H1 (cell line): ENCODE data around the gene FUNDC2. TPM values are rescaled to one million over a fixed set of nuclear protein-coding genes. Genes with fewer than 3 reads are reported as not detected.

Experiments
- CTCF ChIA-PET: fragments of 300-600 bp; sonication (Branson Sonifier 250); formaldehyde crosslinking; loops from one replicate; lab custom pipeline; 2021; ENCODE audit not compliant: partially characterized antibody; lab: Charles Lee
- POLR2A ChIA-PET: fragments of 300-600 bp; sonication (Branson Sonifier 250); formaldehyde crosslinking; loops from one replicate; lab custom pipeline; 2021; ENCODE audit warnings: inconsistent platforms; ENCODE audit not compliant: partially characterized antibody; lab: Charles Lee
- DNase-seq, 2 experiments: peaks; one replicate each; pipeline versions ENCODE4 v3.0.0 to v3.0.0-alpha.2; 2010 to 2022; ENCODE audit warnings: low spot score in 2 of 2, low read depth in 1 of 2, mixed read lengths in 1 of 2
- FAIRE-seq: peaks from 2 replicates; lab custom pipeline; 2011; peaks lifted over from hg19 to GRCh38; lab: Jason Lieb, UNC
- H2AFZ ChIP-seq: 2 replicates; pipeline ENCODE4 v1.8.1; 2012; ENCODE audit warnings: low read length, inconsistent platforms
- H2AK5ac ChIP-seq: 2 replicates; pipeline ENCODE4 v1.6.1; 2013; ENCODE audit warnings: low read depth, low read length
- H2BK120ac ChIP-seq: replicated peaks from 2 replicates; pipeline ENCODE3; 2013; ENCODE audit warnings: low read depth, low read length, inconsistent platforms
- H2BK12ac ChIP-seq: 2 replicates; pipeline ENCODE4 v1.6.1; 2013; ENCODE audit warnings: low read depth, low read length
- H2BK15ac ChIP-seq: 2 replicates; pipeline ENCODE4 v1.6.1; 2013; ENCODE audit warnings: low read length
- H2BK20ac ChIP-seq: 2 replicates; pipeline ENCODE4 v1.6.1; 2013; ENCODE audit warnings: low read length
- H2BK5ac ChIP-seq: 2 replicates; pipeline ENCODE4 v1.6.1; 2013; ENCODE audit warnings: low read depth, low read length
- H3K14ac ChIP-seq: 2 replicates; pipeline ENCODE4 v1.6.1; 2013; ENCODE audit warnings: inconsistent platforms; ENCODE audit not compliant: insufficient read length
- H3K18ac ChIP-seq: 2 replicates; pipeline ENCODE4 v1.6.1; 2013; ENCODE audit warnings: low read length; ENCODE audit errors: extremely low read depth
- H3K23ac ChIP-seq: 2 replicates; pipeline ENCODE4 v1.6.1; 2013; ENCODE audit warnings: inconsistent platforms; ENCODE audit not compliant: insufficient read length
- H3K23me2 ChIP-seq: 2 replicates; pipeline ENCODE4 v1.6.1; 2013; ENCODE audit warnings: low read depth, low read length
- H3K27ac ChIP-seq: 2 replicates; pipeline ENCODE4 v1.6.1; 2011; ENCODE audit warnings: low read depth, low read length, inconsistent platforms
- H3K27me3 ChIP-seq, 4 experiments: replicated peaks in 1 of 4; 1 replicate in 1 of 4; 2 replicates in 3 of 4; pipeline versions ENCODE4 v1.6.1 to v1.8.1; 2011 to 2013; ENCODE audit warnings: low read length in 3 of 4, mild to moderate bottlenecking in 3 of 4, inconsistent platforms in 2 of 4, mixed read lengths in 2 of 4, moderate library complexity in 1 of 4; ENCODE audit not compliant: control insufficient read depth in 3 of 4, insufficient read depth in 3 of 4; ENCODE audit errors: extremely low read depth in 1 of 4
- H3K36me3 ChIP-seq, 4 experiments: 2 replicates each; pipeline versions ENCODE4 v1.6.1 to v1.8.1; 2011 to 2013; ENCODE audit warnings: mild to moderate bottlenecking in 4 of 4, low read length in 3 of 4, moderate library complexity in 2 of 4, control low read depth in 1 of 4, inconsistent platforms in 1 of 4; ENCODE audit not compliant: insufficient read depth in 4 of 4, control insufficient read depth in 2 of 4
- H3K4ac ChIP-seq: replicated peaks from 2 replicates; pipeline ENCODE3; 2013; ENCODE audit warnings: low read length, low read depth, mixed read lengths, inconsistent platforms; ENCODE audit not compliant: insufficient read length
- H3K4me1 ChIP-seq, 4 experiments: replicated peaks in 1 of 4; 1 replicate in 1 of 4; 2 replicates in 3 of 4; pipeline versions ENCODE4 v1.6.1 to v1.8.1; 2011 to 2013; ENCODE audit warnings: low read length in 3 of 4, inconsistent platforms in 2 of 4, mixed read lengths in 1 of 4; ENCODE audit not compliant: insufficient read depth in 4 of 4, control insufficient read depth in 3 of 4
- H3K4me2 ChIP-seq, 2 experiments: 2 replicates each; pipeline versions ENCODE4 v1.6.1 to v1.8.1; 2011 to 2013; ENCODE audit warnings: low read depth in 2 of 2, low read length in 2 of 2, control low read depth in 1 of 2, inconsistent platforms in 1 of 2, mild to moderate bottlenecking in 1 of 2; ENCODE audit not compliant: insufficient read depth in 1 of 2
- H3K4me3 ChIP-seq, 4 experiments: fragments of 200-600, 300-600 bp in 1 of 4; sonication (generic), shearing (Covaris generic), sonication (Bioruptor Twin) in 1 of 4; 2 replicates each; pipeline versions ENCODE4 v1.5.1 to v1.8.1; 2011 to 2016; ENCODE audit warnings: low read length in 4 of 4, low read depth in 3 of 4, control low read depth in 2 of 4, inconsistent platforms in 2 of 4, mild to moderate bottlenecking in 2 of 4, mixed read lengths in 1 of 4, moderate library complexity in 1 of 4; ENCODE audit not compliant: insufficient read depth in 2 of 4; ENCODE audit errors: extremely low read depth in 1 of 4
- H3K56ac ChIP-seq: replicated peaks from 2 replicates; pipeline ENCODE3; 2013; ENCODE audit warnings: low read depth, mild to moderate bottlenecking, mixed read lengths, low read length, inconsistent platforms; ENCODE audit not compliant: insufficient read length
- H3K79me1 ChIP-seq: 2 replicates; pipeline ENCODE4 v1.6.1; 2013; ENCODE audit warnings: low read depth, low read length, control low read depth
- H3K79me2 ChIP-seq, 2 experiments: 2 replicates each; pipeline versions ENCODE4 v1.6.1 to v1.8.1; 2012 to 2013; ENCODE audit warnings: low read length in 2 of 2, mild to moderate bottlenecking in 2 of 2, inconsistent platforms in 1 of 2; ENCODE audit not compliant: insufficient read depth in 2 of 2, control insufficient read depth in 1 of 2
- H3K9ac ChIP-seq, 4 experiments: replicated peaks in 1 of 4; 1 replicate in 1 of 4; 2 replicates in 3 of 4; pipeline versions ENCODE4 v1.6.1 to v1.8.1; 2011 to 2013; ENCODE audit warnings: low read depth in 3 of 4, low read length in 3 of 4, control low read depth in 2 of 4, mild to moderate bottlenecking in 2 of 4, moderate library complexity in 2 of 4, inconsistent platforms in 1 of 4; ENCODE audit errors: extremely low read depth in 1 of 4
- H3K9me3 ChIP-seq, 2 experiments: 2 replicates each; pipeline versions ENCODE4 v1.6.1 to v1.8.1; 2012 to 2013; ENCODE audit warnings: mild to moderate bottlenecking in 2 of 2, moderate library complexity in 2 of 2, control low read depth in 1 of 2, inconsistent platforms in 1 of 2, low read depth in 1 of 2, low read length in 1 of 2, mixed read lengths in 1 of 2; ENCODE audit not compliant: insufficient read depth in 2 of 2
- H4K20me1 ChIP-seq, 2 experiments: replicated peaks in 1 of 2; 2 replicates each; pipeline versions ENCODE3 to v1.8.1; 2011 to 2013; ENCODE audit warnings: inconsistent platforms in 2 of 2, low read length in 2 of 2, mild to moderate bottlenecking in 1 of 2; ENCODE audit not compliant: insufficient read depth in 2 of 2, control insufficient read depth in 1 of 2
- H4K5ac ChIP-seq: 2 replicates; pipeline ENCODE4 v1.6.1; 2013; ENCODE audit warnings: low read length, low read depth, mixed read lengths, inconsistent platforms; ENCODE audit not compliant: insufficient read length
- H4K8ac ChIP-seq: 2 replicates; pipeline ENCODE4 v1.8.0; 2013; ENCODE audit warnings: mild to moderate bottlenecking, moderate library complexity, low read length, inconsistent platforms; ENCODE audit not compliant: insufficient read depth; ENCODE audit errors: extremely low read depth
- H4K91ac ChIP-seq: replicated peaks from 2 replicates; pipeline ENCODE3; 2013; ENCODE audit warnings: low read length, mixed read lengths, inconsistent platforms; ENCODE audit not compliant: insufficient read length
- ATF3 ChIP-seq: IDR thresholded peaks from 2 replicates; pipeline ENCODE4 v1.6.1; 2011; ENCODE audit warnings: low read depth, mild to moderate bottlenecking, low read length; ENCODE audit not compliant: insufficient read depth
- BCL11A ChIP-seq, 2 experiments: IDR thresholded peaks; one replicate each; pipeline ENCODE4 v1.6.1; 2011; ENCODE audit warnings: low read depth in 2 of 2, low read length in 2 of 2, mild to moderate bottlenecking in 2 of 2
- FOSL1 ChIP-seq: IDR thresholded peaks from 2 replicates; pipeline ENCODE4 v1.6.1; 2011; ENCODE audit warnings: mild to moderate bottlenecking, low read depth, low read length, moderate library complexity; ENCODE audit not compliant: insufficient read depth
- GTF2F1 ChIP-seq: IDR thresholded peaks from 2 replicates; pipeline ENCODE4 v1.6.1; 2012; ENCODE audit warnings: low read depth, low read length, improper control_type of control experiment, borderline replicate concordance
- KDM4A ChIP-seq: IDR thresholded peaks from one replicate; pipeline ENCODE4 v1.7.1; 2012; ENCODE audit warnings: low read depth, mild to moderate bottlenecking, moderate library complexity, low read length, inconsistent platforms; ENCODE audit not compliant: severe bottlenecking
- MAFK ChIP-seq: IDR thresholded peaks from 2 replicates; pipeline ENCODE4 v1.6.1; 2012; ENCODE audit warnings: low read depth, mild to moderate bottlenecking, improper control_type of control experiment, low read length
- MAX ChIP-seq: IDR thresholded peaks from 2 replicates; pipeline ENCODE4 v1.6.1; 2012; ENCODE audit warnings: inconsistent platforms
- POLR2A ChIP-seq, 2 experiments: IDR thresholded peaks; 1 replicate in 1 of 2; 2 replicates in 1 of 2; pipeline ENCODE4 v1.6.1; 2011; ENCODE audit warnings: low read depth in 2 of 2, low read length in 2 of 2, mild to moderate bottlenecking in 2 of 2; ENCODE audit errors: control extremely low read depth in 1 of 2
- POU5F1 ChIP-seq: IDR thresholded peaks from 2 replicates; pipeline ENCODE4 v1.6.1; 2011; ENCODE audit warnings: low read depth, mild to moderate bottlenecking, low read length, moderate library complexity
- SIN3A ChIP-seq, 2 experiments: IDR thresholded peaks in 1 of 2; conservative IDR thresholded peaks in 1 of 2; 2 replicates each; pipeline ENCODE4 v1.6.1; 2011 to 2012; ENCODE audit warnings: low read length in 2 of 2, improper control_type of control experiment in 1 of 2, low read depth in 1 of 2, mild to moderate bottlenecking in 1 of 2
- SIX5 ChIP-seq: IDR thresholded peaks from 2 replicates; pipeline ENCODE4 v1.6.1; 2011; ENCODE audit warnings: mild to moderate bottlenecking, low read depth, low read length
- SP1 ChIP-seq: IDR thresholded peaks from 2 replicates; pipeline ENCODE4 v1.6.1; 2011; ENCODE audit warnings: low read depth, low read length
- SRF ChIP-seq: IDR thresholded peaks from 2 replicates; pipeline ENCODE4 v1.6.1; 2011; ENCODE audit warnings: mild to moderate bottlenecking, low read depth, low read length, moderate library complexity
- SUZ12 ChIP-seq: fragments of 200-600 bp; sonication (generic); IDR thresholded peaks from 2 replicates; pipeline ENCODE4 v1.6.1; 2012; ENCODE audit warnings: mild to moderate bottlenecking, inconsistent platforms, low read length, moderate library complexity, mixed read lengths
- TAF7 ChIP-seq: optimal IDR thresholded peaks from 2 replicates; pipeline ENCODE3; 2011; ENCODE audit warnings: low read depth, mild to moderate bottlenecking, inconsistent platforms, low read length, moderate library complexity, borderline replicate concordance
- WGBS, 2 experiments: shearing (Covaris generic) in 1 of 2; methylation state at CpG; one replicate each; pipeline versions ENCODE4 v1.1.6 to v1.1.7; 2013 to 2015; ENCODE audit warnings: low lambda C conversion rate in 2 of 2, mixed read lengths in 2 of 2, inconsistent platforms in 1 of 2, low coverage in 1 of 2, missing lambda C conversion rate in 1 of 2; ENCODE audit not compliant: insufficient replicate concordance in 2 of 2, insufficient coverage in 1 of 2, insufficient read length in 1 of 2; ENCODE audit errors: extremely low coverage in 1 of 2, missing lambda C conversion rate in 1 of 2; 5-methylcytosine and 5-hydroxymethylcytosine counted together
- polyA plus RNA-seq, 7 experiments: library from polyadenylated mRNA; depleted of rRNA in 3 of 7; stranded (reverse) in 5 of 7; unstranded in 2 of 7; fragments of >200 nt in 5 of 7; fragments of 200-250 nt in 2 of 7; gene quantifications; 1 replicate in 5 of 7; 2 replicates in 1 of 7; 4 replicates in 1 of 7; pipeline versions ENCODE4 v1.2.1 to v1.2.3, GENCODE V29; 2011 to 2013; ENCODE audit warnings: missing spikeins in 2 of 7, mixed read lengths in 2 of 7
- total RNA-seq: library from RNA; stranded (reverse); fragmentation: NEBNext Ultra II Directional; extraction: Animal tissue kit (Norgen Biotek cat#: 25700); gene quantifications from 2 replicates; pipeline ENCODE4 v1.2.1, GENCODE V29; 2021

FUNDC2 gene
- total and polyA plus RNA-seq, 2 of the 8 experiments (the other 6 are each of a cell fraction or from before 2014, with no cell fraction given): 67.7 to 93.7 TPM

DNA sequence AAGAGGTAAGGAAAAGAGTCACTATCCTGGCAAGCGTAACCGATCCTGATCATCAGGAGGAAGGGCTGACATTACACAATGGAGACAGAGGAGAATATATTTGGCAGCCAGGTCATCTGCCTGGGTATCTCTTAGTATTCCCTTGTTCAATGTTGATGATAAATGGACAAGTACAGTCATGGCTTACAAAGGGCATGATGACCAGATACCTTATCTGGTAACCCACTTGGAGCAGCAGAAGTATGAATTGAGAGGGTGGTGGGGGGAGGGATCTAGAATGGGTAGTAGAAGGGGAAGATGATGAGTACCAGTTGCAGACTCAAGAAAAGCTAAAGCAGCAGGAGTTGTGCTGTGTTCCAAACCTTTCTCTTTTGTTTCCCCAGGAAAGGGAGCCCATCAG, 21.5 kb upstream of the FUNDC2 start:
- 100% methylated on average over 2 of the region's 2 CpGs; no CpG with 5 or more reads in 1 of the 2 experiments for WGBS, 2 experiments

More for the DNA sequence above, 21.5 kb upstream of the FUNDC2 start:
- H2AFZ ChIP-seq: no peak overlapping the region
- no peaks in the 10 kb centered on the region; a peak in 1 of 7 replicates for H3K4me1 ChIP-seq
- no peak overlapping the region for H2AK5ac ChIP-seq
- H3K4me3 ChIP-seq: no peak overlapping the region
- no peak overlapping the region for H3K27ac ChIP-seq
- H3K27me3 ChIP-seq: no peaks in the 10 kb centered on the region
- no peak overlapping the region for H4K8ac ChIP-seq
- H3K56ac ChIP-seq: no peak overlapping the region
- H4K20me1 ChIP-seq: no peaks in the 10 kb centered on the region
- H4K91ac ChIP-seq: no peak overlapping the region
- H2BK120ac ChIP-seq: no peak overlapping the region
- CTCF ChIA-PET: no interaction called here
- H2BK12ac ChIP-seq: no peak overlapping the region
- no peaks in the 10 kb centered on the region for H3K23me2 ChIP-seq
- TF ChIP-seq SUZ12: no peak
- no peak for TF ChIP-seq SP1
- TF ChIP-seq MAFK: no peak
- TF ChIP-seq GTF2F1: no peak
- no peak for TF ChIP-seq KDM4A
- no peak for TF ChIP-seq SIN3A (conservative IDR thresholded peaks at IDR 0.05 in 1 of 2, IDR thresholded peaks at IDR 0.05 in 1 of 2; ENCODE audit: low read depth in 1 of 2, low read length in 2 of 2)
- TF ChIP-seq SRF: no peak
- TF ChIP-seq ATF3: no peak
- no peak for TF ChIP-seq POLR2A (IDR thresholded peaks at IDR 0.05; ENCODE audit: control extremely low read depth in 1 of 2, low read depth in 2 of 2, low read length in 2 of 2)
- no peak for TF ChIP-seq FOSL1
- no peak for TF ChIP-seq SIX5
- no peak for TF ChIP-seq TAF7
- TF ChIP-seq BCL11A (IDR thresholded peaks at IDR 0.05; ENCODE audit: low read depth in 2 of 2, low read length in 2 of 2): no peak
- no peak for TF ChIP-seq POU5F1
- TF ChIP-seq MAX: no peak
- no peaks in the 10 kb centered on the region for H3K79me1 ChIP-seq
- H3K18ac ChIP-seq: no peak overlapping the region
- no peaks in the 10 kb centered on the region for H3K79me2 ChIP-seq
- no peak overlapping the region for H3K9ac ChIP-seq
- no peak overlapping the region for H3K4me2 ChIP-seq
- no peak overlapping the region for H2BK15ac ChIP-seq
- H3K23ac ChIP-seq: no peak overlapping the region
- H3K4ac ChIP-seq: no peak overlapping the region
- POLR2A ChIA-PET: no interaction called here
- H4K5ac ChIP-seq: no peak overlapping the region
- H3K14ac ChIP-seq: no peak overlapping the region
- FAIRE-seq (no peak), DNase-seq (no peak)
- no peak overlapping the region for H2BK20ac ChIP-seq
- H3K9me3 ChIP-seq: no peaks in the 10 kb centered on the region
- no peak overlapping the region for H2BK5ac ChIP-seq
- no peaks in the 10 kb centered on the region for H3K36me3 ChIP-seq
